HCT116 (cell line): ENCODE data around the gene RAB8A. TPM values are rescaled to one million over a fixed set of nuclear protein-coding genes. Genes with fewer than 3 reads are reported as not detected.

Source experiments
- ATAC-seq: fragments of 200-7000 bp; cut with Tn5 transposase; 2 replicates; pipeline ENCODE4 v1.9.1; 2020; ENCODE audit warnings: mild to moderate bottlenecking, moderate library complexity
- BruUV-seq: library from RNA; stranded (reverse); fragments of 400-500 nt; replicated peaks from 2 replicates; lab custom pipeline; 2021; lab: Mats Ljungman, UMichigan
- CTCF ChIA-PET: fragments of 300-600 bp; sonication (Branson Sonifier 250); formaldehyde crosslinking; loops from one replicate; lab custom pipeline; 2021; ENCODE audit warnings: antibody characterized with exemption; lab: Charles Lee
- POLR2A ChIA-PET: fragments of 300-600, 350-600 bp; sonication (Branson Sonifier 250); formaldehyde crosslinking; loops from one replicate; lab custom pipeline; 2021; ENCODE audit warnings: antibody characterized with exemption; lab: Charles Lee
- RAD21 ChIA-PET, 2 experiments: fragments of 300-600 bp; sonication (Branson Sonifier 250); formaldehyde crosslinking; loops; one replicate each; lab custom pipeline; 2023; ENCODE audit warnings: low total read pairs in 2 of 2; ENCODE audit not compliant: uncharacterized antibody in 2 of 2, unreplicated experiment in 2 of 2, low non-redundant PET in 1 of 2; lab: Charles Lee
- DNase-seq: peaks from one replicate; pipeline ENCODE4 v3.0.0-alpha.2; 2010; ENCODE audit warnings: low read depth, low spot score
- H2AFZ ChIP-seq: fragments of 200-600 bp; shearing (Covaris generic), sonication (generic); 2 replicates; pipeline ENCODE4 v1.6.1; 2017; ENCODE audit warnings: low read depth, mixed run types, mixed read lengths, antibody characterized with exemption, low read length; ENCODE audit not compliant: poor library complexity, severe bottlenecking
- H3K27ac ChIP-seq: 2 replicates; pipeline ENCODE4 v1.5.1; 2012; ENCODE audit warnings: low read depth, low read length
- H3K27me3 ChIP-seq: fragments of 200-600 bp; sonication (generic); 2 replicates; pipeline ENCODE4 v1.6.1; 2016; ENCODE audit warnings: mixed run types, low read length, mixed read lengths; ENCODE audit not compliant: insufficient read depth
- H3K36me3 ChIP-seq, 2 experiments: fragments of 200-500 bp in 1 of 2; fragments of 200-600 bp in 1 of 2; sonication (Bioruptor generic) in 1 of 2; sonication (generic) in 1 of 2; 2 replicates each; pipeline versions ENCODE4 v1.5.1 to v1.6.1; 2014 to 2016; ENCODE audit warnings: low read length in 2 of 2, inconsistent platforms in 1 of 2, mixed read lengths in 1 of 2, mixed run types in 1 of 2; ENCODE audit not compliant: insufficient read depth in 2 of 2, control insufficient read depth in 1 of 2
- H3K4me1 ChIP-seq, 2 experiments: fragments of 200-600 bp in 1 of 2; sonication (generic) in 1 of 2; 2 replicates each; pipeline versions ENCODE4 v1.5.1 to v1.6.1; 2012 to 2017; ENCODE audit warnings: low read length in 2 of 2, inconsistent platforms in 1 of 2, mild to moderate bottlenecking in 1 of 2, mixed read lengths in 1 of 2, mixed run types in 1 of 2, moderate library complexity in 1 of 2; ENCODE audit not compliant: insufficient read depth in 2 of 2, control insufficient read depth in 1 of 2
- H3K4me2 ChIP-seq: fragments of 200-600 bp; sonication (generic); 2 replicates; pipeline ENCODE4 v1.6.1; 2017; ENCODE audit warnings: mixed run types, low read length, mixed read lengths
- H3K4me3 ChIP-seq, 2 experiments: fragments of 200-600 bp in 1 of 2; sonication (generic) in 1 of 2; replicated peaks in 1 of 2; 2 replicates each; pipeline ENCODE4 v1.5.1; 2011 to 2016; ENCODE audit warnings: low read length in 2 of 2, control low read depth in 1 of 2, low read depth in 1 of 2, mild to moderate bottlenecking in 1 of 2, mixed read lengths in 1 of 2, mixed run types in 1 of 2
- H3K79me2 ChIP-seq: fragments of 200-600 bp; sonication (generic); 2 replicates; pipeline ENCODE4 v1.6.1; 2017; ENCODE audit warnings: mild to moderate bottlenecking, mixed run types, low read length, moderate library complexity, mixed read lengths; ENCODE audit not compliant: insufficient read depth
- H3K9ac ChIP-seq: fragments of 200-600 bp; sonication (generic); 2 replicates; pipeline ENCODE4 v1.6.1; 2016; ENCODE audit warnings: low read length, mixed read lengths
- H3K9me2 ChIP-seq: fragments of 200-600 bp; sonication (generic), shearing (Covaris generic); 2 replicates; pipeline ENCODE4 v1.6.1; 2017; ENCODE audit warnings: mixed run types, mild to moderate bottlenecking, moderate library complexity; ENCODE audit not compliant: insufficient read depth
- H3K9me3 ChIP-seq, 2 experiments: fragments of 200-500 bp in 1 of 2; fragments of 200-600 bp in 1 of 2; sonication (Bioruptor generic) in 1 of 2; sonication (generic) in 1 of 2; 2 replicates each; pipeline ENCODE4 v1.6.1; 2014 to 2017; ENCODE audit warnings: low read length in 2 of 2, mixed read lengths in 2 of 2, inconsistent platforms in 1 of 2, low read depth in 1 of 2, mild to moderate bottlenecking in 1 of 2, mixed run types in 1 of 2, moderate library complexity in 1 of 2; ENCODE audit not compliant: control insufficient read depth in 1 of 2, insufficient read depth in 1 of 2
- H4K20me1 ChIP-seq: fragments of 200-600 bp; sonication (generic), shearing (Covaris generic); 2 replicates; pipeline ENCODE4 v1.6.1; 2017; ENCODE audit warnings: mixed run types, mild to moderate bottlenecking, moderate library complexity; ENCODE audit not compliant: insufficient read depth
- CEBPB ChIP-seq: IDR thresholded peaks from 2 replicates; pipeline ENCODE4 v1.6.1; 2012; ENCODE audit warnings: low read depth
- CTCF ChIP-seq, 3 experiments: fragments of 200-600 bp in 1 of 3; sonication (generic) in 1 of 3; IDR thresholded peaks in 2 of 3; conservative IDR thresholded peaks in 1 of 3; 2 replicates each; pipeline ENCODE4 v1.5.1; 2012 to 2017; ENCODE audit warnings: low read depth in 2 of 3, low read length in 2 of 3, antibody characterized with exemption in 1 of 3, borderline replicate concordance in 1 of 3, control low read depth in 1 of 3, mild to moderate bottlenecking in 1 of 3, mixed read lengths in 1 of 3, mixed run types in 1 of 3, moderate library complexity in 1 of 3; ENCODE audit not compliant: insufficient read depth in 1 of 3
- EGR1 ChIP-seq: IDR thresholded peaks from 2 replicates; pipeline ENCODE4 v1.6.1; 2012; ENCODE audit warnings: low read depth
- EZH2phosphoT487 ChIP-seq: fragments of 200-600 bp; IDR thresholded peaks from 2 replicates; pipeline ENCODE4 v1.6.1; 2018; ENCODE audit warnings: antibody characterized with exemption, borderline replicate concordance
- MAX ChIP-seq: IDR thresholded peaks from 2 replicates; pipeline ENCODE4 v1.6.1; 2012
- POLR2A ChIP-seq: IDR thresholded peaks from 2 replicates; pipeline ENCODE4 v1.7.0; 2011; ENCODE audit warnings: borderline replicate concordance; ENCODE audit not compliant: insufficient read depth, insufficient read length; ENCODE audit errors: extremely low read depth
- RAD21 ChIP-seq: IDR thresholded peaks from 2 replicates; pipeline ENCODE4 v1.6.1; 2012; ENCODE audit warnings: low read depth, mild to moderate bottlenecking
- SRF ChIP-seq: IDR thresholded peaks from 2 replicates; pipeline ENCODE4 v1.6.1; 2012; ENCODE audit warnings: low read depth
- TCF7L2 ChIP-seq: IDR thresholded peaks from 2 replicates; pipeline ENCODE4 v1.7.0; 2011; ENCODE audit warnings: borderline replicate concordance, inconsistent platforms; ENCODE audit not compliant: insufficient read depth, insufficient read length; ENCODE audit errors: extremely low read depth
- YY1 ChIP-seq: IDR thresholded peaks from 2 replicates; pipeline ENCODE4 v1.6.1; 2011; ENCODE audit warnings: low read length, low read depth, moderate library complexity, mild to moderate bottlenecking; ENCODE audit not compliant: insufficient replicate concordance; ENCODE audit errors: extremely low read depth
- ZBTB33 ChIP-seq: IDR thresholded peaks from 2 replicates; pipeline ENCODE4 v1.6.1; 2011; ENCODE audit warnings: mild to moderate bottlenecking, low read length, moderate library complexity; ENCODE audit not compliant: insufficient replicate concordance; ENCODE audit errors: extremely low read depth
- ZFX ChIP-seq: fragments of 450-650 bp; IDR thresholded peaks from 2 replicates; pipeline ENCODE4 v1.6.1; 2017
- intact Hi-C: fragments of 100-400 bp; cut with micrococcal nuclease; formaldehyde crosslinking; loops from 2 replicates; pipeline ENCODE4 v1.10.0; 2022
- total RNA-seq: library from RNA; stranded (reverse); gene quantifications from one replicate; pipeline ENCODE4 v1.2.1, GENCODE V29; 2021; ENCODE audit not compliant: unreplicated experiment

RAB8A gene
- total RNA-seq, 1 experiment from 2014 or later: 116 TPM

- TF ChIP-seq ZBTB33: no peak
- no peak for TF ChIP-seq YY1
Observed at GRCh38 chr19:16160943-16161560, 49.4 kb downstream of the RAB8A start (continued).

GRCh38 chr19:16161840-16162239, 50.2 kb downstream of the RAB8A start:
- Histone ChIP-seq H3K4me2 (peak overlapping the region; percentile 74), H4K20me1 (no peaks in the 10 kb centered on the region), H3K9me2 (no peaks in the 10 kb centered on the region), H2AFZ (no peak overlapping the region), H3K27ac (peak overlapping the region; percentile 79), H3K4me3 (peak overlapping the region in 1 of 2 experiments; percentile 44; a peak in 2 of 4 replicates), H3K9me3 (no peaks in the 10 kb centered on the region), H3K27me3 (no peaks in the 10 kb centered on the region), H3K79me2 (no peaks in the 10 kb centered on the region), H3K4me1 (peaks cover 45 to 59% of the 10 kb centered on the region in 2 experiments), H3K9ac (peak overlapping the region; percentile 50), H3K36me3 (no peaks in the 10 kb centered on the region)
- peak; percentile 21 for ATAC-seq
- POLR2A ChIA-PET: interaction anchor here (0.6 to 1.6 kb wide), 11 partner anchors 13 to 105 kb away, joined by 3 to 9 read pairs (median 4); partner anchors contain the start of genes FAM32A and HSH2D
- CTCF ChIA-PET: interaction anchor here (1.2 kb wide), 1 partner anchor 20 kb away, joined by 3 read pairs; no protein-coding TSS in a partner anchor
- intact Hi-C loops: loop anchor here (2.0 kb wide), 1 partner anchor 51 kb away; the partner anchor contains the start of gene RAB8A
- BruUV-seq: no TSS peak
- RAD21 ChIA-PET: interaction anchor here in 1 of 2 experiments (0.7 to 1.2 kb wide), 3 partner anchors 18 to 121 kb away, joined by 3 to 7 read pairs (median 5); partner anchors contain the start of gene HSH2D
- peak; percentile 65 for DNase-seq
- TF ChIP-seq CEBPB: peak; percentile 37; the same call in 1 of the 2 replicates
- TF ChIP-seq TCF7L2: no peak
- no peak for TF ChIP-seq RAD21
- TF ChIP-seq MAX: peak; percentile 64
- no peak for TF ChIP-seq ZFX
- no peak for TF ChIP-seq POLR2A
- no peak; the same call in 1 of the 2 replicates for TF ChIP-seq SRF
- no peak for TF ChIP-seq CTCF (IDR thresholded peaks at IDR 0.05 in 2 of 3, conservative IDR thresholded peaks at IDR 0.05 in 1 of 3; ENCODE audit: borderline replicate concordance in 1 of 3, insufficient read depth in 1 of 3, low read depth in 2 of 3, low read length in 2 of 3)
- peak; percentile 61 for TF ChIP-seq EGR1
- no peak for TF ChIP-seq EZH2phosphoT487
- TF ChIP-seq ZBTB33: no peak
